PC-3 (cell line): ENCODE data around the gene GSG1L. TPM values are rescaled to one million over a fixed set of nuclear protein-coding genes. Genes with fewer than 3 reads are reported as not detected.

Source experiments
- ATAC-seq: fragments of 200-7000 bp; cut with Tn5 transposase; 2 replicates; pipeline ENCODE4 v1.9.1; 2020; ENCODE audit warnings: mild to moderate bottlenecking, moderate library complexity
- BruUV-seq: library from RNA; stranded (reverse); fragments of 400-500 nt; replicated peaks from 2 replicates; lab custom pipeline; 2021; lab: Mats Ljungman, UMichigan
- CTCF ChIA-PET: fragments of 300-600 bp; sonication (Branson Sonifier 250); formaldehyde crosslinking; loops from one replicate; lab custom pipeline; 2022; ENCODE audit warnings: antibody characterized with exemption; lab: Charles Lee
- POLR2A ChIA-PET: fragments of 300-600 bp; sonication (Branson Sonifier 250); formaldehyde crosslinking; loops from one replicate; lab custom pipeline; 2022; ENCODE audit warnings: antibody characterized with exemption; ENCODE audit not compliant: unreplicated experiment; lab: Charles Lee
- DNase-seq: peaks from one replicate; pipeline ENCODE4 v3.0.0-alpha.2; 2015
- H2AFZ ChIP-seq: fragments of 300-600 bp; sonication (generic); 2 replicates; pipeline ENCODE4 v1.6.0; 2016; ENCODE audit warnings: antibody characterized with exemption, low read length
- H3F3A ChIP-seq: fragments of 300-600 bp; sonication (generic); one replicate; pipeline ENCODE4 v1.6.0; 2017; ENCODE audit warnings: antibody characterized with exemption, low read length, control low read depth, mild to moderate bottlenecking; ENCODE audit not compliant: unreplicated experiment
- H3K27ac ChIP-seq: fragments of 300-600 bp; sonication (generic); 2 replicates; pipeline ENCODE4 v1.5.1; 2016; ENCODE audit warnings: mild to moderate bottlenecking, low read length
- H3K27me3 ChIP-seq: fragments of 300-600 bp; sonication (generic); 2 replicates; pipeline ENCODE4 v1.6.1; 2016; ENCODE audit warnings: low read length, mixed read lengths
- H3K36me3 ChIP-seq: fragments of 300-600 bp; sonication (generic); 2 replicates; pipeline ENCODE4 v1.6.1; 2016; ENCODE audit warnings: low read depth, mixed run types, low read length, mixed read lengths
- H3K4me1 ChIP-seq: fragments of 300-600 bp; sonication (generic); 2 replicates; pipeline ENCODE4 v1.5.1; 2016; ENCODE audit warnings: low read length; ENCODE audit not compliant: insufficient read depth
- H3K4me2 ChIP-seq: fragments of 300-600 bp; sonication (generic); 2 replicates; pipeline ENCODE4 v1.6.0; 2016; ENCODE audit warnings: low read length
- H3K4me3 ChIP-seq: fragments of 300-600 bp; sonication (generic); 2 replicates; pipeline ENCODE4 v1.5.1; 2016; ENCODE audit warnings: mild to moderate bottlenecking, low read length, mixed read lengths
- H3K79me2 ChIP-seq: fragments of 300-600 bp; sonication (generic); 2 replicates; pipeline ENCODE4 v1.6.1; 2017; ENCODE audit warnings: low read length, mixed read lengths
- H3K9ac ChIP-seq: fragments of 300-600 bp; sonication (generic); 2 replicates; pipeline ENCODE4 v1.6.0; 2016; ENCODE audit warnings: mild to moderate bottlenecking, low read length
- H3K9me2 ChIP-seq: fragments of 300-600 bp; sonication (generic); replicated peaks from 2 replicates; pipeline ENCODE4 v1.6.1; 2016; ENCODE audit warnings: mixed run types, low read length, mixed read lengths
- H3K9me3 ChIP-seq: fragments of 300-600 bp; sonication (generic); 2 replicates; pipeline ENCODE4 v1.6.1; 2016; ENCODE audit warnings: low read length, mixed read lengths
- H4K20me1 ChIP-seq: fragments of 300-600 bp; sonication (generic); 2 replicates; pipeline ENCODE4 v1.6.1; 2016; ENCODE audit warnings: low read length, mixed read lengths
- EZH2 ChIP-seq: fragments of 300-600 bp; sonication (generic); IDR thresholded peaks from one replicate; pipeline ENCODE4 v1.6.1; 2017; ENCODE audit warnings: antibody characterized with exemption, mild to moderate bottlenecking, low read length; ENCODE audit not compliant: unreplicated experiment
- EZH2phosphoT487 ChIP-seq: fragments of 300-600 bp; sonication (generic); IDR thresholded peaks from 2 replicates; pipeline ENCODE4 v1.6.1; 2018; ENCODE audit warnings: mild to moderate bottlenecking, antibody characterized with exemption, low read length, borderline replicate concordance
- intact Hi-C: fragments of 100-400 bp; cut with micrococcal nuclease; formaldehyde crosslinking; loops from 2 replicates; pipeline ENCODE4 v1.9.0; 2023
- total RNA-seq: library from RNA; depleted of rRNA; stranded (reverse); fragments of >200 nt; gene quantifications from 2 replicates; pipeline ENCODE4 v1.2.3, GENCODE V29; 2014
- TF ChIP-seq, protein P1 (sequence below): fragments of 300-600 bp; sonication (generic); conservative IDR thresholded peaks from 2 replicates; pipeline ENCODE4 v1.5.1; 2017; ENCODE audit warnings: antibody characterized with exemption, low read depth, mild to moderate bottlenecking, low read length

The GSG1L gene
- total RNA-seq, 1 experiment from 2014 or later, result not detected

- no peak overlapping the region for H3K4me2 ChIP-seq
- H4K20me1 ChIP-seq, result no peaks in the 10 kb centered on the region
- no peak overlapping the region for H3K27ac ChIP-seq
- H3K9me3 ChIP-seq, result no peaks in the 10 kb centered on the region
- intact Hi-C loops, result no loop called here
- TF ChIP-seq, protein P1, sequence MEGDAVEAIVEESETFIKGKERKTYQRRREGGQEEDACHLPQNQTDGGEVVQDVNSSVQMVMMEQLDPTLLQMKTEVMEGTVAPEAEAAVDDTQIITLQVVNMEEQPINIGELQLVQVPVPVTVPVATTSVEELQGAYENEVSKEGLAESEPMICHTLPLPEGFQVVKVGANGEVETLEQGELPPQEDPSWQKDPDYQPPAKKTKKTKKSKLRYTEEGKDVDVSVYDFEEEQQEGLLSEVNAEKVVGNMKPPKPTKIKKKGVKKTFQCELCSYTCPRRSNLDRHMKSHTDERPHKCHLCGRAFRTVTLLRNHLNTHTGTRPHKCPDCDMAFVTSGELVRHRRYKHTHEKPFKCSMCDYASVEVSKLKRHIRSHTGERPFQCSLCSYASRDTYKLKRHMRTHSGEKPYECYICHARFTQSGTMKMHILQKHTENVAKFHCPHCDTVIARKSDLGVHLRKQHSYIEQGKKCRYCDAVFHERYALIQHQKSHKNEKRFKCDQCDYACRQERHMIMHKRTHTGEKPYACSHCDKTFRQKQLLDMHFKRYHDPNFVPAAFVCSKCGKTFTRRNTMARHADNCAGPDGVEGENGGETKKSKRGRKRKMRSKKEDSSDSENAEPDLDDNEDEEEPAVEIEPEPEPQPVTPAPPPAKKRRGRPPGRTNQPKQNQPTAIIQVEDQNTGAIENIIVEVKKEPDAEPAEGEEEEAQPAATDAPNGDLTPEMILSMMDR, result no peak
- TF ChIP-seq EZH2 (no peak), EZH2phosphoT487 (no peak)
- H3K4me3 ChIP-seq, result no peak overlapping the region
- peaks cover 11% of the 10 kb centered on the region; the same call in 1 of the 2 replicates for H3K27me3 ChIP-seq
- ChIA-PET CTCF (no interaction called here), POLR2A (no interaction called here)
- H3K4me1 ChIP-seq, result no peaks in the 10 kb centered on the region
- H3K79me2 ChIP-seq, result no peaks in the 10 kb centered on the region
- no peaks in the 10 kb centered on the region for H3F3A ChIP-seq
- no peak for DNase-seq
- H3K9me2 ChIP-seq, result no peaks in the 10 kb centered on the region
- BruUV-seq, result no TSS peak
- no peaks in the 10 kb centered on the region for H3K36me3 ChIP-seq
- ATAC-seq, result no peak
- H3K9ac ChIP-seq, result no peak overlapping the region
- no peak overlapping the region for H2AFZ ChIP-seq
Observed at GRCh38 chr16:27965801-27966200, 97.7 kb downstream of the GSG1L start.

DNA sequence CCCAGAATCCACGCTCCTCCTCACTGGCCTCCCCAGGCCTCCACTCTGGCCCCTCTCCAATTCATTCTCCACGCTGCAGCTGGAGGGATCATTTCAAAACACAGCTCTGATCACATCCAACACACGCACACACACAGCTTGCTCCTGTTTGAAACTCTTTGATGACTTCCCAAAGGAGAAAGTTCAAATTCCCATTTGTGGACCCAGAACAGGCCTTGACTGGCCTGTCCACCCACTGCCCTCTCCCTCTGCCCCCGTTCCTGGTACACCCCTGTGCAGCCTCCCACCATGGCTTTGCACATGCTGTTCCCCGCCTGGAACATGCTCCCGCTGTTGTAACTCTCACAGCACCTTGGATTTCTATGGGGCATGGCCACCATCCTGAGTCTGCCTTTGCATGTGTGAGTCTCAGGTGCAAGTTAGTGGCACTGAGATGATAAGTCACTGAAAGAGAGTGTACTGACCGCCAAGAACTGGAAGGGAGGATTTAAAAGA is 100.0 kb downstream of the GSG1L start:
- Histone ChIP-seq H3K4me2 (no peak overlapping the region), H3K27me3 (peaks cover 11% of the 10 kb centered on the region; the same call in 1 of the 2 replicates), H3K9me2 (no peaks in the 10 kb centered on the region), H3K4me3 (no peak overlapping the region), H3K79me2 (no peaks in the 10 kb centered on the region), H3K9ac (no peak overlapping the region), H3K36me3 (no peaks in the 10 kb centered on the region), H3F3A (no peaks in the 10 kb centered on the region), H4K20me1 (no peaks in the 10 kb centered on the region), H3K9me3 (no peaks in the 10 kb centered on the region), H3K4me1 (no peaks in the 10 kb centered on the region), H2AFZ (no peak overlapping the region), H3K27ac (no peak overlapping the region)
- ChIA-PET POLR2A (no interaction called here), CTCF (no interaction called here)
- no peak for DNase-seq
- no TSS peak for BruUV-seq
- intact Hi-C loops, result no loop called here
- no peak for ATAC-seq
- TF ChIP-seq EZH2phosphoT487, result no peak
- no peak for TF ChIP-seq EZH2
- TF ChIP-seq, protein P1, result no peak

GRCh38 chr16:27962197-27962596 is 101.3 kb downstream of the GSG1L start:
- CTCF ChIA-PET, result no interaction called here
- no TSS peak for BruUV-seq

More at GRCh38 chr16:27962197-27962596, 101.3 kb downstream of the GSG1L start:
- H3K36me3 ChIP-seq, result no peaks in the 10 kb centered on the region
- ATAC-seq (no peak), DNase-seq (no peak)
- TF ChIP-seq EZH2 (no peak), EZH2phosphoT487 (no peak)
- TF ChIP-seq, protein P1, result no peak
- H3K79me2 ChIP-seq, result no peaks in the 10 kb centered on the region
- H3K4me1 ChIP-seq, result no peaks in the 10 kb centered on the region
- H3K9me2 ChIP-seq, result no peaks in the 10 kb centered on the region
- no peaks in the 10 kb centered on the region for H4K20me1 ChIP-seq
- no peaks in the 10 kb centered on the region for H3K9me3 ChIP-seq
- H3K4me2 ChIP-seq, result no peak overlapping the region
- H3K27ac ChIP-seq, result no peak overlapping the region
- H2AFZ ChIP-seq, result no peak overlapping the region
- H3F3A ChIP-seq, result no peaks in the 10 kb centered on the region
- POLR2A ChIA-PET, result no interaction called here
- H3K27me3 ChIP-seq, result peaks cover 11% of the 10 kb centered on the region; the same call in 1 of the 2 replicates
- H3K9ac ChIP-seq, result no peak overlapping the region
- no peak overlapping the region for H3K4me3 ChIP-seq
- intact Hi-C loops, result no loop called here
